GM12891 (cell line): ENCODE measurements around the gene FBLN2.

ENCODE experiments used
- DNase-seq: peaks from one replicate; pipeline ENCODE4 v3.0.0; 2011; ENCODE audit warnings: low spot score; ENCODE audit not compliant: insufficient read length
- FAIRE-seq: peaks from 2 replicates; lab custom pipeline; 2011; peaks lifted over from hg19 to GRCh38; lab: Jason Lieb, UNC
- PAX5 ChIP-seq: IDR thresholded peaks from 2 replicates; pipeline ENCODE4 v1.6.1; 2011; ENCODE audit warnings: low read length, moderate library complexity, mild to moderate bottlenecking; ENCODE audit not compliant: insufficient read depth, severe bottlenecking
- POLR2A ChIP-seq: IDR thresholded peaks from 2 replicates; pipeline ENCODE4 v1.6.1; 2011; ENCODE audit warnings: low read depth, low read length, control low read depth
- POLR2AphosphoS5 ChIP-seq: IDR thresholded peaks from 2 replicates; pipeline ENCODE4 v1.6.1; 2011; ENCODE audit warnings: low read depth, low read length, control low read depth
- POU2F2 ChIP-seq: IDR thresholded peaks from 2 replicates; pipeline ENCODE4 v1.6.1; 2011; ENCODE audit warnings: low read depth, mild to moderate bottlenecking, control low read depth, low read length, moderate library complexity
- SPI1 ChIP-seq: IDR thresholded peaks from 2 replicates; pipeline ENCODE4 v1.6.1; 2011; ENCODE audit warnings: low read depth, low read length, control low read depth
- TAF1 ChIP-seq: IDR thresholded peaks from 2 replicates; pipeline ENCODE4 v1.6.1; 2011; ENCODE audit warnings: low read depth, low read length, control low read depth

FBLN2 gene

GRCh38 chr3:13671482-13672233 is 122.7 kb downstream of the FBLN2 start:
- no peak for FAIRE-seq

GRCh38 chr3:13673207-13673606 is 124.3 kb downstream of the FBLN2 start:
- no peak for TF ChIP-seq POU2F2
- no peak for TF ChIP-seq PAX5
- TF ChIP-seq SPI1 = no peak
- no peak for TF ChIP-seq POLR2AphosphoS5
- TF ChIP-seq POLR2A = no peak
- TF ChIP-seq TAF1 = no peak
- DNase-seq (no peak), FAIRE-seq (no peak)

More at GRCh38 chr3:13671482-13672233, 122.7 kb downstream of the FBLN2 start:
- no peak for TF ChIP-seq POLR2A
- TF ChIP-seq PAX5 = no peak
- no peak for TF ChIP-seq POLR2AphosphoS5
- TF ChIP-seq POU2F2 = no peak
- no peak for DNase-seq

- DNase-seq (no peak), FAIRE-seq (no peak)
- TF ChIP-seq TAF1 (no peak), PAX5 (no peak), POLR2AphosphoS5 (no peak), POU2F2 (no peak), SPI1 (no peak), POLR2A (no peak)
These were observed 125.7 kb downstream of the FBLN2 start for GRCh38 chr3:13674538-13675185.

- FAIRE-seq (no peak), DNase-seq (no peak)
- TF ChIP-seq POLR2A = no peak
- TF ChIP-seq POU2F2 = no peak
- no peak for TF ChIP-seq PAX5
- no peak for TF ChIP-seq POLR2AphosphoS5
- TF ChIP-seq SPI1 = no peak
- TF ChIP-seq TAF1 = no peak
These were observed 127.6 kb downstream of the FBLN2 start for GRCh38 chr3:13676356-13677017.

- TF ChIP-seq TAF1 = no peak
- no peak for TF ChIP-seq POLR2A
- TF ChIP-seq SPI1 = no peak
- no peak for TF ChIP-seq POLR2AphosphoS5
- no peak for TF ChIP-seq POU2F2
- no peak for TF ChIP-seq PAX5
- no peak for DNase-seq
- no peak for FAIRE-seq
These were observed 128.3 kb downstream of the FBLN2 start for GRCh38 chr3:13677272-13677671.

- FAIRE-seq (no peak), DNase-seq (no peak)
- no peak for TF ChIP-seq POLR2A
- TF ChIP-seq POU2F2 = no peak
- TF ChIP-seq TAF1 = no peak
- no peak for TF ChIP-seq POLR2AphosphoS5
- no peak for TF ChIP-seq SPI1
- no peak for TF ChIP-seq PAX5
These were observed 133.0 kb downstream of the FBLN2 start for GRCh38 chr3:13681931-13682330.

- no peak for TF ChIP-seq POLR2A
- no peak for TF ChIP-seq TAF1
- no peak for TF ChIP-seq SPI1
- TF ChIP-seq POU2F2 = no peak
- no peak for TF ChIP-seq PAX5
- no peak for TF ChIP-seq POLR2AphosphoS5
- DNase-seq = no peak
- FAIRE-seq = no peak
These were observed 133.5 kb downstream of the FBLN2 start for GRCh38 chr3:13682331-13683013.

- no peak for TF ChIP-seq POU2F2
- TF ChIP-seq SPI1 = no peak
- TF ChIP-seq POLR2AphosphoS5 = no peak
- TF ChIP-seq TAF1 = no peak
- no peak for TF ChIP-seq PAX5
- TF ChIP-seq POLR2A = no peak
- no peak for FAIRE-seq
- no peak for DNase-seq
These were observed 134.4 kb downstream of the FBLN2 start for GRCh38 chr3:13683288-13683687.

- DNase-seq (no peak), FAIRE-seq (no peak)
- no peak for TF ChIP-seq SPI1
These were observed 134.8 kb downstream of the FBLN2 start for GRCh38 chr3:13683772-13684171.
